ENCODE results near the gene BFAR. TPM values are rescaled to one million over a fixed set of nuclear protein-coding genes. Genes with fewer than 3 reads are reported as not detected.

Gene BFAR
- total and polyA plus RNA-seq, 10 of the 15 experiments (the other 5 are each of a cell fraction or from before 2014, with no cell fraction given): 34.6 to 62.0 (median 43.4) TPM

DNA sequence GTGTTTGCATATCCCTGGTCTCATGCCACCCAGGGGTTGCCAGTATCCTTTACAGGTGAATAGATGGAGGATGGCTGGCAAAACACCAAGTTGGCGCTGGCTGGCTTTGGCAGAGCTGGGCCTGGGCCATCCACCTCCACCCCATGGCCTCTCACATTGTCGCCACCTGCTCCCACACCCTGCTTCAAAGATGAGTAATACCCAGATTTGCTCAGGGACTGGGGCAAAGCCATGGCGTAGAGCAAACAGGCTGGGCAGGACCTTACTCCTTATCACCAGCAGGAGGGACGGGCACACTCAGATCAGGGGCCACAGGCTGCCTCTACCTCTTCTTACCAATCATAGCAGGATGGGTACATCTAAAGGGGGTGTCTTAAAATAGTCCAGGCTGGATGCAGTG is 37.0 kb downstream of the BFAR start:
- WGBS (ENCODE audit: insufficient coverage, insufficient replicate concordance, low lambda C conversion rate, missing lambda C conversion rate): 62% methylated on average over 4 of the region's 4 CpGs
- ATAC-seq: no peak; the same call in 2 of the 3 replicates
- intact Hi-C loops (cut with micrococcal nuclease; ENCODE audit: unreplicated experiment): no loop called here
- Histone ChIP-seq H3K4me3 (no peak overlapping the region), H2AFZ (ENCODE audit: control insufficient read depth, low read depth, low read length) (no peak overlapping the region), H4K20me1 (ENCODE audit: control insufficient read depth, insufficient read depth) (no peaks in the 10 kb centered on the region), H3K9me3 (replicated peaks; ENCODE audit: control insufficient read depth, insufficient read depth, low read length) (no peaks in the 10 kb centered on the region), H3K27ac (ENCODE audit: control insufficient read depth, insufficient read depth) (no peak overlapping the region), H3K36me3 (ENCODE audit: control insufficient read depth in 2 of 2, insufficient read depth in 2 of 2, low read length in 1 of 2) (peaks cover 9 to 16% of the 10 kb centered on the region in 2 experiments; a peak in 3 of 4 replicates), H3K4me2 (ENCODE audit: control insufficient read depth, insufficient read depth) (no peak overlapping the region), H3K27me3 (replicated peaks in 1 of 2; ENCODE audit: control insufficient read depth in 2 of 2, insufficient read depth in 2 of 2, low read length in 1 of 2) (no peaks in the 10 kb centered on the region), H3K9ac (ENCODE audit: control insufficient read depth, insufficient read depth, low read length) (no peak overlapping the region), H3K4me1 (ENCODE audit: control insufficient read depth, insufficient read depth, low read length) (peaks cover 9% of the 10 kb centered on the region), H3K79me2 (ENCODE audit: control insufficient read depth, insufficient read depth, low read length) (no peaks in the 10 kb centered on the region)
- in situ Hi-C loops (cut with MboI): no loop called here
- POLR2A ChIA-PET: no interaction called here
- no TSS peak for BruUV-seq (replicated peaks)
- TF ChIP-seq MEF2A (IDR thresholded peaks at IDR 0.05; ENCODE audit: insufficient read depth, low read depth, low read length) (no peak), EGR1 (IDR thresholded peaks at IDR 0.05; ENCODE audit: borderline replicate concordance in 1 of 2, low read depth in 2 of 2, low read length in 2 of 2) (no peak), SMARCA5 (IDR thresholded peaks at IDR 0.05) (no peak)
- TF ChIP-seq, protein P1, sequence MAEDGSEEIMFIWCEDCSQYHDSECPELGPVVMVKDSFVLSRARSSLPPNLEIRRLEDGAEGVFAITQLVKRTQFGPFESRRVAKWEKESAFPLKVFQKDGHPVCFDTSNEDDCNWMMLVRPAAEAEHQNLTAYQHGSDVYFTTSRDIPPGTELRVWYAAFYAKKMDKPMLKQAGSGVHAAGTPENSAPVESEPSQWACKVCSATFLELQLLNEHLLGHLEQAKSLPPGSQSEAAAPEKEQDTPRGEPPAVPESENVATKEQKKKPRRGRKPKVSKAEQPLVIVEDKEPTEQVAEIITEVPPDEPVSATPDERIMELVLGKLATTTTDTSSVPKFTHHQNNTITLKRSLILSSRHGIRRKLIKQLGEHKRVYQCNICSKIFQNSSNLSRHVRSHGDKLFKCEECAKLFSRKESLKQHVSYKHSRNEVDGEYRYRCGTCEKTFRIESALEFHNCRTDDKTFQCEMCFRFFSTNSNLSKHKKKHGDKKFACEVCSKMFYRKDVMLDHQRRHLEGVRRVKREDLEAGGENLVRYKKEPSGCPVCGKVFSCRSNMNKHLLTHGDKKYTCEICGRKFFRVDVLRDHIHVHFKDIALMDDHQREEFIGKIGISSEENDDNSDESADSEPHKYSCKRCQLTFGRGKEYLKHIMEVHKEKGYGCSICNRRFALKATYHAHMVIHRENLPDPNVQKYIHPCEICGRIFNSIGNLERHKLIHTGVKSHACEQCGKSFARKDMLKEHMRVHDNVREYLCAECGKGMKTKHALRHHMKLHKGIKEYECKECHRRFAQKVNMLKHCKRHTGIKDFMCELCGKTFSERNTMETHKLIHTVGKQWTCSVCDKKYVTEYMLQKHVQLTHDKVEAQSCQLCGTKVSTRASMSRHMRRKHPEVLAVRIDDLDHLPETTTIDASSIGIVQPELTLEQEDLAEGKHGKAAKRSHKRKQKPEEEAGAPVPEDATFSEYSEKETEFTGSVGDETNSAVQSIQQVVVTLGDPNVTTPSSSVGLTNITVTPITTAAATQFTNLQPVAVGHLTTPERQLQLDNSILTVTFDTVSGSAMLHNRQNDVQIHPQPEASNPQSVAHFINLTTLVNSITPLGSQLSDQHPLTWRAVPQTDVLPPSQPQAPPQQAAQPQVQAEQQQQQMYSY (CRISPR knock-in tag; IDR thresholded peaks at IDR 0.05): no peak
- TF ChIP-seq, protein P2, sequence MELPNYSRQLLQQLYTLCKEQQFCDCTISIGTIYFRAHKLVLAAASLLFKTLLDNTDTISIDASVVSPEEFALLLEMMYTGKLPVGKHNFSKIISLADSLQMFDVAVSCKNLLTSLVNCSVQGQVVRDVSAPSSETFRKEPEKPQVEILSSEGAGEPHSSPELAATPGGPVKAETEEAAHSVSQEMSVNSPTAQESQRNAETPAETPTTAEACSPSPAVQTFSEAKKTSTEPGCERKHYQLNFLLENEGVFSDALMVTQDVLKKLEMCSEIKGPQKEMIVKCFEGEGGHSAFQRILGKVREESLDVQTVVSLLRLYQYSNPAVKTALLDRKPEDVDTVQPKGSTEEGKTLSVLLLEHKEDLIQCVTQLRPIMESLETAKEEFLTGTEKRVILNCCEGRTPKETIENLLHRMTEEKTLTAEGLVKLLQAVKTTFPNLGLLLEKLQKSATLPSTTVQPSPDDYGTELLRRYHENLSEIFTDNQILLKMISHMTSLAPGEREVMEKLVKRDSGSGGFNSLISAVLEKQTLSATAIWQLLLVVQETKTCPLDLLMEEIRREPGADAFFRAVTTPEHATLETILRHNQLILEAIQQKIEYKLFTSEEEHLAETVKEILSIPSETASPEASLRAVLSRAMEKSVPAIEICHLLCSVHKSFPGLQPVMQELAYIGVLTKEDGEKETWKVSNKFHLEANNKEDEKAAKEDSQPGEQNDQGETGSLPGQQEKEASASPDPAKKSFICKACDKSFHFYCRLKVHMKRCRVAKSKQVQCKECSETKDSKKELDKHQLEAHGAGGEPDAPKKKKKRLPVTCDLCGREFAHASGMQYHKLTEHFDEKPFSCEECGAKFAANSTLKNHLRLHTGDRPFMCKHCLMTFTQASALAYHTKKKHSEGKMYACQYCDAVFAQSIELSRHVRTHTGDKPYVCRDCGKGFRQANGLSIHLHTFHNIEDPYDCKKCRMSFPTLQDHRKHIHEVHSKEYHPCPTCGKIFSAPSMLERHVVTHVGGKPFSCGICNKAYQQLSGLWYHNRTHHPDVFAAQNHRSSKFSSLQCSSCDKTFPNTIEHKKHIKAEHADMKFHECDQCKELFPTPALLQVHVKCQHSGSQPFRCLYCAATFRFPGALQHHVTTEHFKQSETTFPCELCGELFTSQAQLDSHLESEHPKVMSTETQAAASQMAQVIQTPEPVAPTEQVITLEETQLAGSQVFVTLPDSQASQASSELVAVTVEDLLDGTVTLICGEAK (IDR thresholded peaks at IDR 0.05; ENCODE audit: borderline replicate concordance): no peak
- RAD21 ChIA-PET (ENCODE audit: unreplicated experiment): no interaction called here
- FAIRE-seq: no peak
- SMC1A ChIA-PET (ENCODE audit: uncharacterized antibody, unreplicated experiment): no interaction called here
- CTCF ChIA-PET: no interaction called here
- no peak for DNase-seq (ENCODE audit: low read depth, low spot score)

Data from GM12878 (cell line).